HUDEP-2 (cell line): ENCODE results near the gene NEDD4L.
"Not testable (repeated sequence)": the region's sequence is repeated elsewhere in the genome, so short reads cannot be mapped to it uniquely, and the experiment has no call there.

Experiments
- DNase-seq, 76 experiments: peaks; one replicate each; lab custom pipeline; 2025; ENCODE audit not compliant: unreplicated experiment in 76 of 76; lab: John Stamatoyannopoulos, UW

The NEDD4L gene

DNA sequence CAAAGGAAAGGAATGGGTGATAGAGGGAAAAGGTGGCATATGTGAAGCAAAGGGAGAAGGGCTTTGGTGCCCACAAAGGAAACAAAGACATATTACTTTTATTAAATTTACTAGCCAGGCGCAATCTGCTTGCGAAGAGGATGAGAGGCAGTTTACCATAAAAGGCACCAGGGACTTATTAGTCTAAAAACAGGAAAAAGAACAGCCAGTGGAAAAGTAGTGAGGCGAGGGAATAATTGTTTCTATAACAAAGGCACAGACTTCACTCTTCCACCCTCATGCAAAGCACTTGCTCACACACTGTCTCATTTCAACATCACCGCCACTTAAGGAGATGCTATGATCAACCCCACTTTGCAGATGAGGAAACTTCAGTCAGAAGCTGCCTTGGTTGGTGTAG lies 374.3 kb downstream of the NEDD4L start:
- DNase-seq: no peak

DNA sequence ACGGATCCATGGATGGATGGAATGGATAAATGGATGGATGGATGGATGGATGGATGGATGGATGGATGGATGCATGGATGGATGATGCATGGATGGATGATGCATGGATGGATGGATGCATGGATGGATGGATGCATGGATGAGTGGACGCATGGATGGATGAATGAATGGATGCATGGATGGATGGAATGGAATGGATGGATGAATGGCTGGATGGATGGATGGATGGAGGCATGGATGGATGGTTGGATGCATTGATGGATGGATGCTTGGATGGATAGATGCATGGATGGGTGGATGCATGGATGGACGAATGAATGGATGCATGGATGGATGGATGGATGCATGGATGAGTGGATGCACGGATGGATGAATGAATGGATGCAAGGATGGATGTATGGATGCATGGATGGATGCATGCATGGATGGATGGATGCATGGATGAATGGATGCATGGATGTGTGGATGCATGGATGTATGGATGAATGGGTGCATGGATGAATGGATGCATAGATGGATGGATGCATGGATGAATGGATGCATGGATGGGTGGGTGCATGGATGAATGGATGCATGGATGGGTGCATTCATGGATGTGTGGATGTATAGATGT lies 375.7 kb downstream of the NEDD4L start:
- no peak for DNase-seq

DNA sequence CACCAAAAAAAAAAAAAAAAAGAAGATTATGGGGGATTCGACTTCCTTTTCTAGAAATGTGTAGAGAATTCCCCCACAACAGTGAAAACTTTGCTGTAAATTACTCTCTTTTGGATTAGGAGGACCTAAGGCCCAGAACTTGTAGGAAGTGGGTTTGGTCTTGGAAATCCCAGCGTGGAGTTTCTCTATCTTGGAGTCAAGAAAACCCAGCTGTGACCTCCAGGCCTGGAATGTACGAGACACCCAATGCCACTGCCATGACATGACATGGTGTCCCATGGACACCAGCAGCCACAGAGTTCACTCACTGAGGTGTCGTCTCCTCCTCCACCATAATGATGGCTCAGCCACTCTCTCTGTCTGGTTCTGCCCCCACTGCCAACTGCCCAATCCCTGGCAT lies 382.6 kb downstream of the NEDD4L start:
- no peak for DNase-seq

DNA sequence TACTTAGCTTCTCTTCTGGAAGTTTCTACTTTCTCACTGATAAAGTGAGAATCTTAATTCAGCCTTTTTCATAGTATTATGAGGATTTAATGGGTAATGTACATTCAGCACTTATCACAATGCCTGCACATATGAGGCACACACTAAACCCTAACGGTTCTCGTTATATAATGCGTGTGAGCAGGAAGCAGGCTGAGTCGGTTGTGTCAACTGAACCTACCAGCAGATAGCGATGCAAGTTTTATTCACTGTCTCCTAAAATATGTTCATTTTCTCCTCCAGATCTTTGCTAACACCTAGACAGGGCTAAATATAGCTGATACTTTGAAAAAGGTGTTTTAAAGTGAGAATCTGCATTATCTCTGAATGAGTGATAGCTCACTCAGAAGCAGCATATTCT lies 383.3 kb downstream of the NEDD4L start:
- no peak for DNase-seq

DNA sequence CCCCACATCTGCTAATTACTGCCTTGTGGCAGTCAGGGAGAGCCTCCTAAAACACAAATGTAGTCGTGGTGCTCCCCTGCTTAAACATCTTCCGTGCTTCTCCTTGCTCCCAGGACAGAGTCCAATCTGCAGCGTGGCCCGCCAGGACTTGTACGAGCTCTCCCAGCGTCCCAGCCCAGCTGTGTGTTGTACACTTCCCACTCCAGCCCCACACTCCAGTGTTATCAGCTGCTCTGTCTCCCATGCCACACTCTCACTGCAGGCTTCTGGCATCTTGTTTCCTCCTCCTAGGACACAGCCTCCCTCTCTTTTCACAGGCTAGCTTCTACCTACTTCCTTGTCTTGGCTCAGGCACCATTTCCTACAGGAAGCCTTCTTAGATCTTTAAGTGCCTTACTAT lies 385.4 kb downstream of the NEDD4L start:
- DNase-seq: no peak

DNA sequence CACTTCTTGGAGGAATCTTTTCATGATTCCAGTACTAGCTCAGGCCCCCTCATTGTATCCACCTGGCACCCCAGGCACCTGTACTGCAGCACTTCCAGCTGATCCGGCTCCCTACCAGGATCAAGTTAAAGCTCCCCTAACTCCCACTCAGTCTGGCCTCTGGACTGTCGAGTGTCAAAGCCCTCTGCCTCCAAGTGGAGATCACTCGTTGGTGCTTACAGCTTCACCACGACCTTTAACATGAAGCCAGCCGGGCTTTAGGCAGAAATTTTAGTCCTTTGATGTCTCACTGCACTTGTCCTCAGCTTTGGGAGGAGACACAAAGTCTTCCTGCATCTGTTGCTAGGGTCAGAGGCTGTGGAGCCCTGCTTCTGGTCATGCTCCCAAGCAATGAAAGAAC lies 387.2 kb downstream of the NEDD4L start:
- DNase-seq: no peak

DNA sequence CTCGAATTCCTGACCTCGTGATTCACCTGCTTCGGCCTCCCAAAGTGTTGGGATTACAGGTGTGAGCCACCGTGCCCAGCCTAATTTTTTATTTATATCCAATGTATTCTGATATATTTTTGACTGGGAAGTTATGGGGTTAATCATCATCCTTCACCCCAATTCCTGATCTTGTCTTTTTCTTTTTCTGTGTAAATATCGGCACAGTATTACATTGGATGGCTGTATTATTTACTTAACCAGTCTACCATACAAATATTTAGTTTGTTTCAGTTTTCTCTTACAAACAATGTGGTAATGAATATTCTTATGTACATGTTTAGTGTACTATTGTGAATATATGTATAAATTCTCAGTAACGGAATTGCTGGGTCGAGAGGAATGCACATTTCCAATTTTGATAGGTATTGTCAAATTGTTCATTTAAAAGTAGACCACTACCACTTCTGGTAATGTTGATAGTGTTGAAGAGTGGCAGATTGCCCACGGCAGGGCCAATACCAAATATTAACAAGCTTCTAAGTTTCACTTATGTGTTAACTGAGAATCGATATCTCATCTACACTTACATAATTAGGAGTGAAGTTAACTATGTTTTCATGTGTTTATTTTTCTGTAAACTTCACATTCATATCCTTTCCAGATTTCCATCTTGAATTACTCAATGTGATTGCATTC lies 388.2 kb downstream of the NEDD4L start:
- DNase-seq: no peak

DNA sequence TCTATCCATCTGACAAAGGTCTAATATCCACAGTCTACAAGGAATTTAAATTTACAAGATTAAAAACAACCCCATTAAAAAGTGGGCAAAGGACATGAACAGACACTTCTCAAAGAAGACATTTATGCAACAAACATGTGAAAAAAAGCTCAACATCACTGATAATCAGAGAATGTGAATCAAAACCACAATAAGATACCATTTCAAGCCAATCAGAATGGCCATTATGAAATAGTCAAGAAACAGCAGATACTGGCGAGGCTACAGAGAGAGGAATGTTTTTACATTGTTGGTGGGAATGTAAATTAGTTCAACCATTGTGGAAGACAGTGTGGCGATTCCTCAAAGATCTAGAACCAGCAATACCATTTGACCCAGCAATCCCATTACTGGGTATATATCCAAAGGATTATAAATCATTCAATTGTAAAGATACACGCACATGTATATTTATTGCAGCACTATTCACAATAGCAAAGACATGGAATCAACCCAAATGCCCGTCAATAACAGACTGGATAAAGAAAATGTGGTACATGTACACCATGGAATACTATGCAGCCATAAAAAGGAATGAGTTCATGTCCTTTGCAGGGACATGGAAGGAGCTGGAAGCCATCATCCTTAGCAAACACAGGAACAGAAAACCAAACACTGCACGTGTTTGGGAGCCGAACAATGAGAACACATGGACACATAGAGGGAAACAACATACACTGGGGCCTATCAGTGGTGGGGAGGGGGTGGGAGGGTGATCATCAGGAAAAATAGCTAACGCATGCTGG lies 391.4 kb downstream of the NEDD4L start:
- DNase-seq: not testable (repeated sequence)

DNA sequence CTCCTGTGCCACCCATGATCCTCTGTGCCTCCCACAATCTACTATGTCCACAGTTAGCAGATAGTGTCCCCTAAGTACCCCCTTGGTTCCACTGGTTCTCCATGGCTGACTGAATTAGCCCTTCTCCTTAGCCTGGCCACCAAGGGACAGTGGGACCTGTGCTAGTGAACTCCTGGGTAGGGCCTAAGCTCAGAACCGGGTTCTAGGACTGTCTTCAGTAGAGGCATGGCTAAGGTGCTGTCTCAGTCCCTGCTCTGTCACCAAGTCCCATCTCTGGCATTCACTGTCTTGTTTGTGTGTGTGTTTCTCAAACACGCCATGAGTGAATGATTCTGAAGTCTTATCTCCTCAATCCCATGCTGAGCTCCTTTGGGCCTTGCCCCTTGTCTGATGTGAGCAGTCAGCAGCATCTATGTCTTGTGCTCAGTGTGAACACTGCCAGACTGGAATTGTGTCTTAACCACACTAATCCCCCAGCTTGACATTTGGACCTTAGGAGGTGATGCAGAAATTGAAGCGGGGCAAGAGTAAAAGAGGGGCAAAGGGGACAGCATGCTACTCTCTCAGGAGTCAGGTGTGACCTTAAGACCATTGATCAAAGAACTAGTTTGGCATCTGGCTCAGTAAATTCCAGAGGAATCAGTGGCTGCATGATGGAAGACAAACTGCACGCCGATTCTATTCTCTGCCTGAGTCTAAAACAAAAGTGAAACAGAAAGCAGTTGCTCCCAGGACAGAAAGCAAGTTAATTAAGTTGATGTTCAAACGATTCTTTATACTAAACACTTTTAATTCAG lies 394.3 kb downstream of the NEDD4L start:
- DNase-seq: no peak

DNA sequence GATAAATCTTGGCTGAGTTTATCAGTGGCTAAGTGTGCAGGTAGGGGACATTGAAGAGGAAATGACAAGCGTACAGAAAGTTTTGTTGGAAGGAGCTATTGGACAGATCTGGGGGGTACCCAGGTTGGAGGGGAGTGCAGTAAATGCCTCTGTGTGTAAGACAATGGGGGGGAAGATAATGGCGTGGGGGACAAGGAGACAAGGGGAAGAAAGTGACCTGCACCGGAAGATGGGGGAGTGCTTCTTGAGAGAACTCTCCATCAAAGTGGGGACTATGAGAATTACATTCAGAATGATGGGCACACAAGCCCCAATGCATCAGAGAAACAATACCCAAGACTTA lies 394.9 kb downstream of the NEDD4L start:
- DNase-seq: no peak

DNA sequence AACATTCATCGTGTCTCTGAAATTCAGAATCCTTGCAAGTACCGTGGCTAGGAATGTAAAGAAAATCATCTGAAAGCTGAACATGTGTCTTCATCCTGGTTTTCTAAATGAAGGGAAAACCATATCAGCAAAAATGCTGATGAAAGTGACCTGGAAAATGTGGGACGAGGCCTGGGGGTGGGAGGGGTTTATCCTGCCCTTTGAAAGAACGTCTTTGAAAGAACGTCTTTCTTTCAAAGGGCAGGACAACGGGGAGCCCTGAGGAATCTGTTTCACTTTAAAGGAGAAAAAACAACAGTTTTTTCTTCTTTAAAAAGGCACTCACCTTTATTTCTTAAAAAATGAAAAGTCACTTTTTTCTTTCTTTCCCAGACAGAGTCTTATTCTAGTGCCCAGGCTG lies 399.6 kb downstream of the NEDD4L start:
- no peak for DNase-seq

DNA sequence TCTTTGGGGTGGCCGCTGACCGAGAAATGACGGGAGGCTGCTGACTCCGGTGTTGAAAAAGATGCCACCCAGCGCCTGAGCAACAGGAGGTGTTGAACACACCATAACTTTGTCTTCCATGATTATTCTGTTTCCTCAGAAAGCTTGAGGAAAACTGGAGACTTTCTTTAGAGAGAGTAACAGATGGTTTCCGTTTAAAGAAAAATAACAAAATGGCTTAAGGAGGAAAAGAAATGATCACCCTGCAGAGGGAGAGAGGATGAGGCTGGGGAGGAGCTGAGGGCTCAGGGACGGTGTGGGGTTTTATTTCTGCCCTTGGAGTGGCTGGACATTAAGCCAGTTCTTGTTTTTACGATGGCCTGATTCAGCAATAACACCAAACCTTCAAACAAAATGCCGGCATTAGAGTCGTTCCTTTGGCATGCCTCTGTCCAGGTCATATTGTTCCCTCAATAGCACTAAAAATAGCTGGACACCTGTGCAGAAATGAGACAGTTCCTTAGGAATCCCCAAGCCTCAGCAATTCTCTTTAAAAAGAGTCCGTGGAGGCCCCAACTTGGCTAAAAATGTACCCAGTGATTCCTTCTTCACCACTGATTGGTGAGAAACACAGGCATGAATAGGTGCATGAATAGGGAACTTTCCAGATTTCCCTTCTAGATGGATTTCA lies 402.5 kb downstream of the NEDD4L start:
- no peak for DNase-seq

DNA sequence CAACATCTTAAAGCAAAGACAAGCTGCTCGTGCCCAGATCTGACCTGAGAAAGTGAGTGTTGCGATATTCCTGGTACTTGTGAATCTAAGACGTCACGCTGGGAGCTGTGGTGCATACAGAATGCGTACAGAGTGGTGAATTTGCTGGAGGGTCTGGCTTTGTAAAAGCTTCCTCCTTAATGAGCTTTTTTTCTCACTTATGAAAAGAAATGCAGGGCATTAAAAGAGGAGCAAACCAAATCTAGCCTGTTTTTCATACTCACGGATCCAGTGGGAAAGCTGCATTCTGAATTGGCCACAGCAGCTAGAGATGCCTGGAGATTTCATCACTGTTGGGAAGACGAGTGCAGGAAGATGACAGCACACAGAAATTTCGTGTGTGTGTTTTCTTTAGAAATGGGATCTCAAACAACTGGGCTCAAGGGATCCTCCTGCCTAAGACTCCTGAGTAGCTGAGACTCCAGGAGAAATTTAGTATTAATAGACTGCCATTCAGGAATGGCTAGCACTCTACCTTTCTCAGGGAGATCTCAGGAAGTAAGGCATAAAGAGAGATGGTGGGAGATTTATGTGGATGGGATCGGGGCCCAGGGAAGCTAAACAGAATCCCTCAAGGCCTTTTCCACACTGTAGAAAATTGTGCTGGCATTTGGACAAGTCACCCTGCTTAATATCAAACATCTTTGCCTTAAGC lies 403.5 kb downstream of the NEDD4L start:
- no peak for DNase-seq

DNA sequence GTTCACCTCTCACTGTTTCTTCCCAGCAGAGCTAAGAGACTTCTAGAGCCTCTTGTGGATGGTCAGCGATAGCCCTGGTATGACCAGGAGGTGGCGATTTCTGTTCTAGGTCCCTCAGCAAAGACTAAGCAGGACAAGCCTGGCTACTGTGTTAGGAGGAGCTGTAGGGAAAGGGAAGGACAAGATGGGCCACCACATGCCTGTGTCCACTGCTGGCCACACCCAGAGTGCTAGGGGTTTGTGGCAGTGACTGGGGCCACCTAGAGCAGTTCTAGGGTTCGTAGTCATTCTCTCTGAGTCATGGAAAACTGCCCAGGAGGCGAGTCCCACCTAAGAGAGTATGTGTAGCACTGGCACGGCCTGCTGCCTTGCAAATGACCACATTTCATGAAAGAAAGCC lies 405.4 kb downstream of the NEDD4L start:
- no peak for DNase-seq
